ENCODE data around the gene TXNL4A. TPM values are rescaled to one million over a fixed set of nuclear protein-coding genes. Genes with fewer than 3 reads are reported as not detected.
A peak's percentile ranks its signal among the peaks of the same experiment; 100 is the strongest.
"Not testable (repeated sequence)": the region's sequence is repeated elsewhere in the genome, so short reads cannot be mapped to it uniquely, and the experiment has no call there.

Gene TXNL4A
- polyA plus RNA-seq, 10 donors, result 82.3 to 108 (median 98.3) TPM

DNA sequence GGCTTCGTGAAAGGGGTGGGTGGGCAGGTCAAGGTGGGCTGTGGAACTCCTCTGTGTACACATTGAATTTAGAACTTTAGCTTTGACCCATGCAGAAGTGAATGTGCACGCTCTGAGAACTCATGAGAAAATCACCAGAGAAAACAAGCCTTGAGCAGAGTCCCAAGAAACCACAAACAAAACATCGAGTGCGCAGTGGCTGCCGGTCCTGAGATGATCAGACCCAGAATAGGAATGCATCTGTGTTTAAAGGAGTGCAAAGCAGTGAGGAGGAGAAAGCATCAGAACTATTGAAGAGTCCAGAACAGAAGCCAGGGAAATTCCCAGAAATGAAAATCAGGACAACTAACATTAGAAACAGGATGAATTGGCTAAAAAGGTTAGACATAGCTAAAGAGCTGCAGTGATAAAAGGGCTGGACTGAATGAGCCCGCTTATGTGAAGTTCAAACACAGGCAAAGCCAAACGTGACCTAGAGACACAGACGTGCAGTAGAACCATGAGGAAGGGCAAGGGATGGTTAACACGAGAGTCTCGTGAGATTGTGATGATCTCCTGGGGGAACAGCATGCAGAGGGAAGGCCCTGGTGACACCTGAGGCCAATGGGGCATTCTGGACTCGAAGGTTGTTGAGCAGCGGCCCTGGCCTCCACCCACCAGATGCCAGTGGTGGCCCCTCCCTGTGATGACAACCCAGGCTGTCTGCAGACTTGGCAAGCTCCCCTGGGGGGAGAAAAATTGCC lies 16.4 kb upstream of the TXNL4A start:
- DNase-seq, result no peak

DNA sequence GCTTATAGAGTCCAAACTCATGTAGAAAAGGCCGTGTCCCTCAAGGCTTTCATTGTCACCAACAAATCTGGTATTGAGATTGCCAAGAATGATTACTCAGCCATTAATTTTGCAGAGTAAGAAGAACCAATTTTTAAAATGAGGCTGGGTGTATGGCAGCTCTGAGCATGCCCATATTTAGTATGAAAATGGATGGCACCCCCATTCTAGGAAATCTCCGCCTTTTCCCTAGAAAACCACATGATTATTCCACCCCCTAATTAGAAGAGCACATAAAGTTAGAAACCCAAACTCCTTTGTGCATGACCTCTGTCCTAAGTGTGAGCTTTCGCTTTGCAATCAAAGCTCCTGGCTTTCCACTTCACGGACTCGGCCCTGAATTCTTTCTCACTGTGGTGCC lies 14.1 kb upstream of the TXNL4A start:
- no peak for DNase-seq

DNA sequence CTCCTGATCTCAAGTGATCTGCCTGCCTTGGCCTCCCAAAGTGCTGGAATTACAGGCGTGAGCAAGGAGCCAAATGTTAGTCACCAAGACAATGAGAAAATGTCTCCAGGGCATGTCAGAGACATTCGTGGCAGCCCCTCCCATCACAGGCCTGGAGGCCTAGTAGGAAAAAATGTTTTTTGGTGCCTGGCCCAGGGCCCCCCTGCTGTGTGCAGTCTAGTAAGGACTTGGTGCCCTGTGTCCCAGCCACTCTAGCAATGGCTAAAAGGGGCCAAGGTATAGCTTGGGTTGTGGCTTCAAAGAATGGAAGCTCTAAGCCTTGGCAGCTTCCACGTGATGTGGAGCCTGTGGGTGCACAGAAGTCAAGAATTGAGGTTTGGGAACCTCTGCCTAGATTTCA lies 12.5 kb upstream of the TXNL4A start:
- DNase-seq, result no peak

DNA sequence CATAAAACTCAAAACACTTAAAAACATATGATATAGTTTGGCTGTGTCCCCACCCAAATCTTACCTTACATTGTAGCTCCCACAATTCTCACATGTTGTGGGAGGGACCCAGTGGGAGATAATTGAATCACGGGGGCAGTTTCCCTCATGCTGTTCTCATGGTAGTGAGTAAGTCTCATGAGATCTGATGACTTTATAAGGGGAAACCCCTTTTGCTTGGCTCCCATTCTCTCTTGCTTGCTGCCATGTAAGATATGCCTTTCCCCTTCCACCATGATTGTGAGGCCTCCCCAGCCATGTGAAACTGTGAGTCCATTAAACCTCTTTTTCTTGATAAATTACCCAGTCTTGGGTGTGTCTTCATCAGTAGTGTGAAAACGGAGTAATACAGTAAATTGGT lies 11.3 kb upstream of the TXNL4A start:
- not testable (repeated sequence) for DNase-seq

DNA sequence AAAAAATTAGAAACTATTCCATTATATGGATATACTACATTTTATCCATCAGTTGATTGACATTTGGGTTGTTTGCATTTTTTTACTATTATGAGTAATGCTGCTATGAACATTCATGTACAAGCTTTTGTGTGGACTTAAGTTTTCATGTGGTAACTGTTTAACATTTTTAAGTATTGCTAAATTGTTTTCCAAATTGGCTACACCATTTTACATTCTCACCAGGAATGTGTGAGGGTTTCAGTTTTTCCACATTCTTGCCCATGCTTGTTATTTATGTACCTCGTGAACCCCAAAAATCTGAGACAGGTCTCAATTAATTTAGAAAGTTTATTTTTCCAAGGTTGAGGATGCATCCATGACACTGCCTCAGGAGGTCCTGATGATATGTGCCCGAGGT lies 3.1 kb upstream of the TXNL4A start:
- no peak for DNase-seq

DNA sequence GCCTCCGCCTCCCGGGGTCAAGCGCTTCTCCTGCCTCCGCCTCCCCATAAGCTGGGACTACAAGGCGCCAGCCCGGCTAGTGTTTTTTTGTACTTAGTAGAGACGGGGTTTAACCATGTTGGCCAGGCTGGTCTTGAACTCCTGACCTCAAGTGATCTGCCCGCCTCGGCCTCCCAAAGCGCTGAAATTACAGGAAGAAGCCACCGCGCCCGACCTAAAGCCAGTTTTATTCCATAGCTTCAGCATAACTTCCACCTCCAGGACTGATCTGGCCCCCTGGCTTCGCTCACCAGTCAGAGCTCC lies 783 bp upstream of the TXNL4A start:
- no peak for DNase-seq

DNA sequence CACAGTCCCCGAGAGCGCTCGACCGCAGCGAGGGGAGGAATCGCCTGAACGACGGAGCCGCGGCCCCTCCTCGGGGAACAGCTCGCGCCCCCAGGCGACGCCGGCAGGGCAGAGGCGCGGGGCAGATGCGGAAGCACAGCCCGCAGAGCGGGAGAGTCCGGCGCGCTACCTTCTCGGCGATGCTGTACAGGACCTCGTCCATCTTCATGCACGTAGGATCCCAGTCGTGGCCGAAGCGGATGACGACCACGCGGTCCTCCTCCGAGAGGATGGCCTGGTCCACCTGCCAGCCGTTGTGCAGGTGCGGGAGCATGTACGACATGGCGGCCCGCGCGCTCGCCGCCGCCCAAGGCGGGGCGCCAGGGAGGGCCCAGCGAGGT lies 302 bp downstream of the TXNL4A start:
- peak; percentile 33 to 90 (median 62) for DNase-seq

DNA sequence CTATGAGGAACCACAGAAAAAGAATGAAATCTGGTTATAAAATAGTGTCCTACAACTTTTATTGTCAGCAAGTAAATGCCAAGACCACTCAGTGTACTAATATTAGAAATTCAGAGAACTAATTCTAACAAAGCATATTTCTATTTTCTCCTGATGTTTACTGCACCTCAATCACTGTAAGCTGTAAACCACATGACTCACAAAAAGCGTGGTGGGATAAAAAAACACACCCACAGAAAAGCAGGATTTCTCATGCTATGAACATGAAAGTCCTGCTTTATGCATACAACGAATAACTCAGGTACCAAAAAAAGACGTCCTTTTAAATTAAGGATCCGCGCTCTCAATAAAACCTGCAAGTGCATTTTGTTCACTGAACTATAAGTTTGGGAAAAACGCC lies 797 bp downstream of the TXNL4A start:
- no peak for DNase-seq

DNA sequence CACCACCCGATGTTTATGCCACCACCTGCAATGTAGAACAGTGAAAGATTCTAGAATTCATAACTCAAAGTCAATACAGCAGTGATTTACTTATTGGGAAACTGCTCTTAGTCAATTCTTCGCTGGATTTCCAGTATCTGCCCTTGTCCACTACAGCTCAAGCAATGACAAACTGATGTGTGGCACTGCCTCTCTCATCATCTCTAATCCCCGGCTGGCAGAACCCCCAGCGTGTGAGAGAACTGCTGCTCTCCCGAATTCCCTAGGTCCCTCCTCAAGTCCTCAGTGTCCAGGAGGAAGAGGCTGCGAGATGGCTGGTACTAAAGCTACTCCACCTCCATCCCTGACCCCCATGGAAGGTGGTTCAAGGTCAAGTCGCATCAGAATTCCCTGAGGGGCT lies 1.6 kb downstream of the TXNL4A start:
- DNase-seq, result no peak

DNA sequence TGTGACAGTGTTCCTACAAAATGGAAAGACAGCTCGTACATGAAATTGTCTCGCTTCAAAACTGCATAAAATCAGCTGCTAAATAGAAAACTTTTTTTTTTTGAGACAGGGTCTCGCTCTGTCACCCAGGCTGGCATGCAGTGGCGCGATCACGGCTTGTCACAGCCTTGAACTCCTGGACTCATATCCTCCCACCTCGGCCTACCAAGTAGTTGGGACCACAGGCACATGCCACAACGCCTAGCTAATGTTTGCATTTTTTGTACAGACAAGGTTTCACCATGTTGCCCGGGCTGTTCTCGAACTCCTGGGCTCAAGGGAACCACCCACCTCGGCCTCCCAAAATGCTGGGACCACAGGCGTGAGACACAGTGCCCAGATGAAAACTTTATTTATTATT lies 3.2 kb downstream of the TXNL4A start:
- no peak for DNase-seq

DNA sequence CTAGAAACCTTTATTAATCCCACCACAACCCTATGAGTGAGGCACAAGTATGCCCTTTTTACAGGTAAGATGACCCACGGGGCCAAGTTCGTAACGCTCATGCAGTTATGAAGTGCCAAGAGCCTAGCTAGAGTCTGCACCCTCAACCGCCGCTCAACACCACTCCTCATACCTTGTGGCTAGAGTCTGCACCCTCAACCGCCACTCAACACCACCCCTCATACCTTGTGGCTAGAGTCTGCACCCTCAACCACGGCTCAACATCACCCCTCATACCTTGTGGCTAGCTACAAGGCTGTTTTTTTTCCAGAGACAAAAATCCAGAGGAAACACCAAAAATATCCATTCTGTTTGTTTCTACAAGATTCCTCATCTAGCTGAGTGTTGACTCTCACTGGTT lies 4.6 kb downstream of the TXNL4A start:
- DNase-seq, result no peak

DNA sequence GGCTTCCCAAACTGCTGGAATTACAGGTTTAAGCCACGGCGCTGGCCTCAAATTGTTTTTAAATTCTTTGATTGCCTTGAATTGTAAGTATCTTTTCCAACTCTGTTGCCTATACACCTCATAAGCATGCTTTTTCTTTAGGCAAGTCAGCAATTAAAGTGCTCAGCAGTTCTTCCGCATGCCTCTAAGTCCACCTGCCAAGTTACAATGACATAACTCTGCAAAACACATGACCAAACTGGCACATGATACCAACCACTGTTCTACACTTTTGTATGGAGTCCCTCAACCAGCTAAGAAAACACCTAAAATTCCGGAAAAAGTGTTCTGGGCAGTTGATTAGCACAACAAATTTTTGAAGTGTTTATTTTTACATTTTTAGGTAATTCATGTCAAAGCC lies 5.1 kb downstream of the TXNL4A start:
- no peak for DNase-seq

DNA sequence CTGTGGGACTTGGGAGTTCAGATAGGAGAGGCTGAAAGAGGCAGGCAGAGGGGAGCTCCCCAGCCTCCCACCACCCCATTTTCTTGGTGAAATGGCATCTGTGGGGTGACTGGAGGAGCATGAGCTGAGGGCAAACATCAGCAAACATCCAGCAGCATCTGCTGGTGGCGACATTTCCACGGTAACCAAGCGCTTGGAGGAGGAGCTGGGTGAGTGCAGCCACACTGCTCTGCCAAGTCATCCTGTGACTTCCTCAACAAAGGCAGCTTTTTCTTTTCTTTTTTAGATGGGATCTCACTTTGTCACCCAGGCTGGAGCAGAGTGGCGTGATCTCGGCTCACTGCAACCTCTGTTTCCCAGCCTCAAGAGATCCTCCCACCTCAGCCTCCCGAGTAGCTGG lies 5.6 kb downstream of the TXNL4A start:
- DNase-seq, result no peak

DNA sequence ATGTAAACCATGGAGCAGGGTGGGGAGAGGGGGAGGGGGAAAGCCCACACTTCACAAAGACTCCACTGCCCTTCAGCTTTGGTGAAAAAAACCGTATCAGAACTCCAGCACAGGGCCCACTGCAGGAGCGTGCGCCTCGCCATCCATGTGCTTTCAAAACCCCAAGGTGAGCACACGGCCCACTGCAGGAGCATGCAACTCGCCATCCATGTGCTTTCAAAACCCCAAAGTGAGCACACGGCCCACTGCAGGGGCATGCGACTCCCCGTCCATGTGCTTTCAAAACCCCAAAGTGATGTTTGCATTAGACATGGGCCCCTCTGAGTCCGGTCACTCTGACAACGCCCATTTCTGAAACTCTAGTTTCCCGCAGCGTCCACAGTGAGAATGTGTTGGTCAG lies 7.8 kb downstream of the TXNL4A start:
- no peak for DNase-seq

DNA sequence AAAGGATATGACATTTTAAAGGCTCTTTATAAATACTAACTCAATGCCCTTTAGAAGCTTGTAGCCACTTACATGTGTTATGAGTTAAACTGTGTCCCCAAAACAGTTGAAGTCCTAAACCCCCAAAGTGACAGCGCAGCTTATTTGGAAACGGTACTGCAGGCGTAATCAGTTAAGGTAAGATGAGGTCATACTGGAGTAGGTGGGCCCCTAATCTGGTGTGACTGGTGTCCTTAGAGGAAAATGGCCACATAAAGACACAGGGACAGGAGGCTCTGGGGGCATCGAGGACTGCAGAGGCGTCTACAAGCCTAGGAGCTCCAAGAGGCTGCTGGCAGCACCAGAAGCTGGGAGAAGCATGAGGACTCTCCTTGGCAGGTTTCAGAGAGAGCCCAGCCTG lies 8.5 kb downstream of the TXNL4A start:
- no peak for DNase-seq

DNA sequence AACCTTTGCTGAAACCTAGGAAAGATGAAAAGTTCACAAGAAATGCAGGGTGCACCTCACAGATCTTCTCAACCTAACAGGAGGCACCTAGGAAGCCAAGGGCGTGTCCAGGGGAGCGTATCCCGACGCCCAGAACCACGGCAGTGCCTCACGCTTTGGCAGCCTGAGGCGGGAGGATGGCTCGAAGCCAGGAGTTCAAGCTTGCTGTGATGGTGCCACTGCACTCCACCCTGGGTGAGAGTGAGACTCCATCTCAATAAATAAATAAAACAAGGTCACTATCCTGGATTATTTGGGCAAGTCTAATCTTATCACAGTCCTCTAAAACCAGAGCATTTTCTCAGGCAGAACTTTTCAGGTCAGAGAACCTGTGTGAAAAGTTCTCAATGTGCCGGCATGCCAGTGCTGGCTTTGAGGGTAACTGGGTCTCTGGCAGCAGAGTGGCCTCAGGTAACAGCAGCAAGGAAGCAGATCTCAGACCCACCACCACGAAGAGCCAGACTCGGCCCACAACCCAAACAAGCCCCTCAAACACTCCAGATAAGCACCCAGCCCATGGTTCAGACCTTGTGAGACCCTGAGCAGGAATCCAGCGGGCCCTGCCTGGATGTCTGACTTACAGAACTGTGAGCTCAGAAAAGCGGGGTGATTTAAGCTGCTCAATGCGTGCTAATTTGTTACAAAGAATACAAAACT lies 12.2 kb downstream of the TXNL4A start:
- DNase-seq, result no peak

DNA sequence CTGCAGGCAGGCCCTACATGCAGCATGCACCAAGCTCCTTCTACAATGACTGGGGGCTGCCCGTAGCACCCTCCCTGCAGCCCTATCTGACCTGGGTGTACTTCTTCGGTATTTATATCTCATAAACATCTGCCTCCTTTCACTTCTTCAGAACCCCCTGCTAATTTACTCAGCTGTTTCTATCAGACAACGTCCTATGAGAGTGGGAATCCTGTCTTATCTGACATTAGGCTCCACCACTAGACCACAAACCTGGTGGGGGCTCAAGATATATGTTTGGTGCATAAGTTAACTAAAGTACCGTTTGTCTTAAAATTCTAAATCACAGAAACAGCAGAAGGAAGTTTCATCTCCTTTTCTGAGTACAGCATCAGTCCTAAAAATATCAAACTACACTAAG lies 13.3 kb downstream of the TXNL4A start:
- DNase-seq, result no peak

DNA sequence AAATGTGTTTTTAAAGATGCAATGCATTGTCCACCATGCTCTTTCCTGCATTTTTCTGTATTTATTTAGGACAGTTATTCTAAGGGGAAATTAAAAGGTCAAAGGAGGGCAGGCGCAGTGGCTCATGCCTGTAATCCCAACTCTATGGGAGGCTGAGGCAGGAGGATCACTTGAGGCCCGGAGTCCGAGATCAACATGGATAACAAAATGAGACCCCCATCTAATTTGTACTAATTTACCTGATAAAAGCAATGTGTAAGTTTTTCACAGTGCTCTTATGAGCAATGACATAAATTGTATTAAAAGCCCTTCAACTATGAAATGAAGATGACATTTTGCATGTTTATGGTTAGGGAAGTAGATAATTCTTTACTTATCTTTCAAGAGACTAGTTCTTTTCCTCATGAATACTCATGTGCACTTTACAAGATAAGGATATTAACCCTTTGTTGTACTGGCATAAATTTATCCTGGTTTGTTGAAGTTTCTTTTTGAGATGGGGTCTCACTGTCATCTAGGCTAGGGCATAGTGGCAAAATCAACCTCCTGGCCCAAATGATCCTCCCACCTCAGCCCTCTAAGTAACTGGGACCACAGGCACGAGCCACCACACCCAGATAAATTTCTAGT lies 14.2 kb downstream of the TXNL4A start:
- DNase-seq, result no peak

DNA sequence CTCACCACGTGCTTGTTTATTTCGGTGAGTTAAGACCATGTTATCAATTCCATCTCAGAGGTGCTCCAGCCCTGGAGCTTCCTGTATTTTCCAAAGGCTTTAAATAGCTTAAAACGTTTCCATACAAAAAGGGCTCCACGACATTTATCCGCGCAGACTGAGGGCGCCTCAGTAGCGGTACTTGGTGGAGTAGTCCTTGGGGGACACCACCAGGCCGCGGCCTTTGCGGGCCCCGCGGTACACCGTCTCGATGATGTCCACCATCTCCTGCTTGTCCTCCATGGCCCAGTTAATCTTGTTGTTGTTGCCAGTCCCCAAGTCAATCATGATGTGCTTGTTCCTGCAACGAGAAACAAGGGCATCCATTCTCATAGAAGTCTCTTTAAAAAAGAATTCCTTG lies 14.8 kb downstream of the TXNL4A start:
- DNase-seq, result no peak

DNA sequence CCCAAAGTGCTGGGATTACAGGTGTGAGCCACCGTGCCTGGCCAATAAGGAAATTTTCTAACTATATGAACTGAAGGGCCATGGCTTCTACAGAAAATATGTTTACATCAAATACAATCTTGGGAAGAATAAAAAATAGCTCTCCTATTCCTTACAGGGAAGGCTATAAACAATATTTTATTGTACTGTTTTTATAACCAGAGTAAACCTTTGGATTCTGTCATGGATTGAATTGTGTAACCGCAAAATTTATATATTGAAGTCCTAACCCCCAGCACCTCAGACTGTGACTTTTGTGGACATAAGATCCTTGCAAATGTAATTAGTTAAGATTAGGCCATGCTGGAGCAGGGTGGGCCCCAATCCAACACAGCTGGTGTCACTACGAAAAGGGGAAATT lies 15.6 kb downstream of the TXNL4A start:
- no peak for DNase-seq

DNA sequence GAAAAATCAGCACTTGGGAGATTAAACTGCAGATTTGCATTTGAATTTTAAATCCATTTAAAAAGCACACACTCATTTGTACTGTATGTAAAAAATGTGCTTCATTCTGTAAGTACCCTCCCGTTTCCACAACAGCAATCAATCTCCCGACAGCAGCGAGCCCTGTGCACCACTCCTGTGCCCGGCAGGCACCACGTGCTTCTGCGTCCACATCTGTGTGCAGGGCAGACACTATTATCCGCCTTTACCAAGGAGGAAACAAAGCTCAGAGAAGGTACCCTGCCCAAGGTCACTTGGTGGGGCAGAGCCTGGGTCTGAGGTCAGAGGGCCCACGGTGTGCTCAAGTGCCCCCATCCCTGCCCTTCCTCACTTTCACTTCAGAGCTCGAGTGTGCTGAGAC lies 16.4 kb downstream of the TXNL4A start:
- DNase-seq, result no peak

DNA sequence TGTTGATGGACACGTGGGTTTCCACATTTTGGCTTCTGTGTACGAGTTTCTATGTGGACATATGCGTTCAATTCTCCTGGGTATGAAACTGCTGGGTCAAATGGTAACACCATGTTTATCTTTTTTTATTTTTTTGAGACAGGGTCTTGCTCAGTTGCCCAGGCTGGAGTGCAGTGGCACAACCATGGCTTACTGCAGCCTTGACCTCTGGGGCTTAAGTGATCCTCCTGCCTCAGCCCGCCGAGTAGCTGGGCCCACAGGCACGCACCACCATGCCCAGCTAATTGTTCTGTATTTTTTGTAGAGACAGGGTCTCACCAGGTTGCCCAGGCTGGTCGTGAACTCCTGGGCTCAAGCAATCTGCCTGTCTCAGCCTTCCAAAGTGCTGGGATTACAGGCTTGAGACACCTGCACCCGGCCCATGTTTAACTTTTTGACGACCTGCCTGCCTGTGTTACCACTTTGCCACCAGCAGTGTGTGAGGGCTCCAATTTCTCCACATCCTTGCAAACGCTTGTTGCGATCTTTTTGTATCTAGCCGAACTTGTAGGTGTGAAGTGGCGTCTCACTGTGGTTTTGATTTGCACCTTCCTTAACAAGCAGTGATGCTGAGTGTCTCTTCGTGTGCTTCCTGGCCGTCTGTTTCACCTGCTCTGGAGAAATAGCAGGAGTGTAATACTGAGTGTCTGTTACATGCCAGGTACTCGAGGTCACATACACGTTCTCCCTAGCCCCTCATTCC lies 17.0 kb downstream of the TXNL4A start:
- no peak for DNase-seq
